Left colon (tissue), 2 donors: ENCODE results near the gene ARHGAP9. TPM values are rescaled to one million over a fixed set of nuclear protein-coding genes. Genes with fewer than 3 reads are reported as not detected.
A peak's percentile ranks its signal among the peaks of the same experiment; 100 is the strongest.

ENCODE experiments used
- ATAC-seq: fragments of 200-7000 bp; cut with Tn5 transposase; one replicate; pipeline ENCODE4 v1.9.1; 2020; ENCODE audit warnings: mild to moderate bottlenecking, moderate library complexity
- DNase-seq, 2 donors: peaks; one replicate each; pipeline ENCODE4 v3.0.0-alpha.2; 2020
- intact Hi-C, 2 donors: fragments of 100-400 bp; cut with DNase I in 1 of 2; cut with micrococcal nuclease in 1 of 2; formaldehyde crosslinking; loops; one replicate each; pipeline versions ENCODE4 v1.11.2 to v1.14.0; 2022; cut with DNase I, micrococcal nuclease
- total RNA-seq, 2 donors: library from RNA; stranded (reverse); fragmentation: NEBNext Ultra II Directional; extraction: Animal tissue kit (Norgen Biotek cat#: 25700); gene quantifications; one replicate each; pipeline ENCODE4 v1.2.1, GENCODE V29; 2021
- donor health status: DM: no; HTN: no; CAD: no.
- donor health status: DM: yes; HTN: yes; CAD: no.

ARHGAP9 gene
- total RNA-seq, 2 donors from 2014 or later, result 6.4 to 11.4 TPM

GRCh38 chr12:57462912-57463253 is 16.8 kb downstream of the ARHGAP9 start:
- ATAC-seq, result no peak

DNA sequence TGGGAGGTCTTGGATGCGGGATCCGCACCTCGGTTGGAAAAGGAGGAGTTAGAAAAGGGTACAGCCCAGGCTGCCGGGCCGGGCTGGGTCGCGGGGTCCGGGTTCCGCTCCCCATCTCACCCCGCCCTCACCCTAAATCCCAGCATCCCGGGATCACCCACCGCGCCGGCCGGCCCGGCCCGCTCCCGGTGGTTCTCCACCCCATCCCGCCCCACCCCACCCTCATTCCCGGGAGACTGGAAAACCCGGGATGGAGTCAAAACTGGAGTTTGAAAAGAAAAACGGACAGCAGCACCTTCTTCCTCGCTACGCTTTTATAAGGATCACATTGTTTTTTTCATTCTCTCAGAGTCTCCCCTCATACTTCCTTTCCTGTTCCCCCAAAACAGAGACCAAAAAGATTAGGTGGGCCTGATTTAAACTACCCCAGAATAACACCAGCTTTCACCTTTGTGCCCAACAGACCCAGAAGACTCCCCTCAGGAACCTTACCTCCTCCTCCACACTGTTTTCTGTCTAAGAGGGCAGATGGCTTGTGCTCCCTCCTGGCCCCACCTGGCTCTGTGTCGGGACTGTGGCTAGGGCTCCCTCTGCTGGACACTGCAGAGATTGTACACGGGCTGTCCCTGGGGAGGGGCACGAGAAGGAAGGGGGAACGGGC is 17.3 kb downstream of the ARHGAP9 start:
- ATAC-seq, result peak; percentile 73
- intact Hi-C loops, result no loop called here
- peak; percentile 87 for DNase-seq

More at GRCh38 chr12:57462912-57463253, 16.8 kb downstream of the ARHGAP9 start:
- no peak for DNase-seq
- intact Hi-C loops, result no loop called here

DNA sequence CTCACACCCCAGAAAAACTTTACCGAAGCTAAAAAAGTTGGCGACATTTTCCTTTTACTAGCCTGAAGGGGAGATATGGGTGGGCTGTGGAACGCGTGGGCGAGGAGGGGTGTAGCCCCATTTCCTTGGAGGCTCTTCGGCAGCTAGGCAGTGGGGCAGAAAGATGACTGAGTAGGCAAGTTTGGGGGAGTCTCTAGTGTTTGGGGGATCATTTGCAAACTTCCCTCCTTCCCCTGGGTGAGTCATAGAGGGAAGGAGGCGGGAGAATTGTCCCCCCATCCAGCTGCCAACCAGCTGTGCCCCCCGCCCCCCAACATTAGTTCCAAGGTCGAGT is 17.8 kb downstream of the ARHGAP9 start:
- no peak for ATAC-seq
- intact Hi-C loops, result no loop called here
- no peak for DNase-seq

DNA sequence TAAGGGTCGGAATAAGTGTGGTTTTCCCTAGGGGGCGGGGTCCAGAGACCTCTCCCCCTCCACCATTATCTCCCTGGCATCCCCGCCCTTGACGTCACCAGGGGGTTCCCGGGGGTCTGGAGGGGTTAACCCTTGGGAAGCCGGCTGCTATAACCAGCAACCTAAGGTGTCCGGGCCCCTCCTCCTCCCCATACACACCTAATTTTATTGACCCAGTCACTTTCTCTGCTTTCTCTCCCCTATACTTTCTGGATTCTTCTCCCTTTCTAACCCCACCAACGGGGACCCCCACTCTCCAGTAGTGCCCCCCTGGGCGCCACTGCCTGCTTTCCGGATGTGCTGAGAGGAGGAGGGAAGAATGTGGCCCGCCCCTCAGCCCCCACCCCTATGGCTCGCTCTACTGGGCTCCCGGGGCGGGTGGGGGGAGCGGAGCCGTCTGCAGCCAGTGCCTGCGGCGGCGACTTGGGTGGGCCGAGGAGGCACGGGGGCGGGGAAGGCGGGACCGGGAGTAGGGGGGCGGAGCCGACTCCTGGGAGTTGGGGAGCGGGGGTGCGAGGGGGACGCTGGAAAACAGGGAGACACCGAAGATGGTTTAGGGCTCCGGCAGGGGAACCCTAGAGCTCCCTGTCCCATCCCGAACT is 18.3 kb downstream of the ARHGAP9 start:
- peak; percentile 10 for ATAC-seq
- peak; percentile 73 to 75 for DNase-seq
- intact Hi-C loops, result no loop called here

DNA sequence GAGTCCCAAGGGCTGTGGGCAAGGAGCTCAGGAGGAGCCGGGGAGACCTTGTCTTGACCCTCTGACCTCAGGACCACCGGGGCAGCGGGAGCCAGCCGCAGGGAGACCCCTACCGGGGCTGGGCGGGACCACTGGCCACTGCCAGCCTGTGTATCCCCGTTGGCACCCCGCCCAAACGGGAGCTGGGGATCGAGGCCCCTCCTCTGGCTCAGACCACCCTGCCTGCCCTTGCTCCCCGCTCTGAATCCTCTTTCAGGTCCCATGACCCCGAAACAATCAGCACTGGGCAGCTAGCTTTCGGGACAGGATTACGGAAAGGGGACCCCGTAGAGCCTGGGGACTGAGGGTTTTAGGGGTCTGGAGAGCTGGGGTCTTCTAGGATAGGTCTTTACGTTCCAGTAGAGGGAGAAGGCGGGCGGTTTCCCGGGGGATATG is 18.8 kb downstream of the ARHGAP9 start:
- DNase-seq (no peak), ATAC-seq (no peak)
- intact Hi-C loops, result no loop called here

DNA sequence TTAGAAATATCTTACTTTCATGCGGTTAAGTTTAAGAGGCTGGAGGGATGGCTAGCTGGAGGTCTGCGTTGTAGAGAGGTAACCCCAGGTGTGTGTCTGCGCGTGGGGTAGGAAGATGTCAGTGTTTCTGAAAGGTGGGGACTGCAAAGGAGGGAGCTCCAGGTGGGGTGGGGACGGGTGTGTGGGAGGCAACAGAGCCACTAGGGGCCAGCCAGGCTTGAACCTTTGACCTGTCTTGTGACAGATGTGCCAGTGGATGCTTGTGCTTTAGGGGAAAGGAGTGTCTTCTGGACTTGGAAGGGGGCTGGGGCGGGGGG is 19.2 kb downstream of the ARHGAP9 start:
- ATAC-seq (no peak), DNase-seq (no peak)
- intact Hi-C loops, result no loop called here

- intact Hi-C loops, result no loop called here
- ATAC-seq, result peak; percentile 0
- DNase-seq, result no peak
Measured at GRCh38 chr12:57459750-57460467, 19.8 kb downstream of the ARHGAP9 start, which contains the start of gene GLI1. GLI1 (plus strand) TSS chr12:57459785; CDS start chr12:57463692, 3,907 bp downstream.

GRCh38 chr12:57459055-57459749 is 20.5 kb downstream of the ARHGAP9 start:
- intact Hi-C loops, result no loop called here
- DNase-seq, result peak; percentile 91 to 95
- ATAC-seq, result peak; percentile 71

DNA sequence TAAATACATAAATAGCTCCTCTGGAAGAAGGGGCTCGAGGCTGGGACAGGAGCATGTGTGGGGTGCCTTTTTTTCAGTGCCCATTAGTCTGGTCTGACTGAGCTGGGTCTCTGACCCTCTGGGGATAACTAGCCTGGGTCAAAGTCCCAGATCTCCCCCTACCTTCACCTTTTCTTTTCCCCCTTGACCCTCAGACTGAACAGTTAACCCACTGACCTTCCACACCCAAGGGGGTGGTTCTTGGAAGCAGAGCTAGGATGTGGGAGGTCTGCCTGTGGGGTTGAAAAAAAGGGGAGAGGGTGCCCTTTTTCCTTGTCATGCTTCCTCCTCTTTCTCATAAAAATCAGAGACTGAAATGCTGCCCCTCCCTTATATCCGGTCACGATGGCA is 21.0 kb downstream of the ARHGAP9 start:
- DNase-seq (no peak), ATAC-seq (no peak)
- intact Hi-C loops, result no loop called here

GRCh38 chr12:57456737-57457490 is 22.8 kb downstream of the ARHGAP9 start:
- ATAC-seq, result no peak
- intact Hi-C loops, result no loop called here
- no peak for DNase-seq

DNA sequence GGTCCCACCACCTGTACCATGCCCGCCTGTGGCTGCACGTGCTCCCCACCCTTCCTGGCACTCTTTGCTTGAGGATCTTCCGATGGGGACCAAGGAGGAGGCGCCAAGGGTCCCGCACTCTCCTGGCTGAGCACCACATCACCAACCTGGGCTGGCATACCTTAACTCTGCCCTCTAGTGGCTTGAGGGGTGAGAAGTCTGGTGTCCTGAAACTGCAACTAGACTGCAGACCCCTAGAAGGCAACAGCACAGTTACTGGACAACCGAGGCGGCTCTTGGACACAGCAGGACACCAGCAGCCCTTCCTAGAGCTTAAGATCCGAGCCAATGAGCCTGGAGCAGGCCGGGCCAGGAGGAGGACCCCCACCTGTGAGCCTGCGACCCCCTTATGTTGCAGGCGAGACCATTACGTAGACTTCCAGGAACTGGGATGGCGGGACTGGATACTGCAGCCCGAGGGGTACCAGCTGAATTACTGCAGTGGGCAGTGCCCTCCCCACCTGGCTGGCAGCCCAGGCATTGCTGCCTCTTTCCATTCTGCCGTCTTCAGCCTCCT is 23.4 kb downstream of the ARHGAP9 start:
- ATAC-seq, result peak; percentile 26
- intact Hi-C loops, result no loop called here
- peak in 1 of 2 donors; percentile 48 for DNase-seq

DNA sequence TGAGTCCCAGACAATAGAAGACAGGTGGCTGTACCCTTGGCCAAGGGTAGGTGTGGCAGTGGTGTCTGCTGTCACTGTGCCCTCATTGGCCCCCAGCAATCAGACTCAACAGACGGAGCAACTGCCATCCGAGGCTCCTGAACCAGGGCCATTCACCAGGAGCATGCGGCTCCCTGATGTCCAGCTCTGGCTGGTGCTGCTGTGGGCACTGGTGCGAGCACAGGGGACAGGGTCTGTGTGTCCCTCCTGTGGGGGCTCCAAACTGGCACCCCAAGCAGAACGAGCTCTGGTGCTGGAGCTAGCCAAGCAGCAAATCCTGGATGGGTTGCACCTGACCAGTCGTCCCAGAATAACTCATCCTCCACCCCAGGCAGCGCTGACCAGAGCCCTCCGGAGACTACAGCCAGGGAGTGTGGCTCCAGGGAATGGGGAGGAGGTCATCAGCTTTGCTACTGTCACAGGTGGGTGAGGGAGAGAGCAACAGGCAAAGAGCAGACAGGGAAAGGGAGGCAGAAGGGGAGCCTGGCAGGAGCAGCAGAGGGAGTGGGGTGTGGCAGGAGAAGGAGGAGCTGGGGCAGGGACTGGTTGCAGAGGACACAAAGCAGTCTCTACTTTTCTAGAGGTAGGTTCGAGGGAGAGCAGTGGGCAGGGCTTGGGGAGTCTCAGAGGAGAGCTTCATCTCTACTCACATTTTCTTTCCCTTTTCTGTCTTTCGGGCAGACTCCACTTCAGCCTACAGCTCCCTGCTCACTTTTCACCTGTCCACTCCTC is 24.1 kb downstream of the ARHGAP9 start:
- peak; percentile 27 for ATAC-seq
- intact Hi-C loops, result no loop called here
- DNase-seq, result no peak

- intact Hi-C loops, result loop anchor here in 1 of 2 donors (5.0 kb wide), 1 partner anchor 147 kb away; no protein-coding TSS in a partner anchor
- DNase-seq (no peak), ATAC-seq (no peak)
Measured at GRCh38 chr12:57454566-57455373, 24.9 kb downstream of the ARHGAP9 start, which contains the start of gene INHBE. INHBE (plus strand) TSS chr12:57455307; CDS start chr12:57455537, 230 bp downstream.

GRCh38 chr12:57454213-57454565 is 25.5 kb downstream of the ARHGAP9 start:
- no peak for ATAC-seq
- intact Hi-C loops, result loop anchor here in 1 of 2 donors (5.0 kb wide), 1 partner anchor 147 kb away; no protein-coding TSS in a partner anchor

GRCh38 chr12:57452937-57453509 is 26.6 kb downstream of the ARHGAP9 start:
- peak; percentile 73 for ATAC-seq
- DNase-seq, result peak; percentile 62 to 83
- intact Hi-C loops, result loop anchor here in 1 of 2 donors (5.0 kb wide), 1 partner anchor 146 kb away; no protein-coding TSS in a partner anchor

More at GRCh38 chr12:57454213-57454565, 25.5 kb downstream of the ARHGAP9 start:
- DNase-seq, result no peak

GRCh38 chr12:57452181-57452936 is 27.3 kb downstream of the ARHGAP9 start:
- no peak for ATAC-seq
- intact Hi-C loops, result loop anchor here in 1 of 2 donors (5.0 kb wide), 1 partner anchor 145 kb away; no protein-coding TSS in a partner anchor

More at GRCh38 chr12:57452181-57452936, 27.3 kb downstream of the ARHGAP9 start:
- DNase-seq, result no peak
